ELF-1 (cell line): ENCODE results near the gene ZNF548.
A peak's percentile ranks its signal among the peaks of the same experiment; 100 is the strongest.

Source experiments
- DNase-seq: peaks from one replicate; pipeline ENCODE4 v3.0.0-alpha.2; 2016; ENCODE audit warnings: low read depth, low spot score

ZNF548 gene

DNA sequence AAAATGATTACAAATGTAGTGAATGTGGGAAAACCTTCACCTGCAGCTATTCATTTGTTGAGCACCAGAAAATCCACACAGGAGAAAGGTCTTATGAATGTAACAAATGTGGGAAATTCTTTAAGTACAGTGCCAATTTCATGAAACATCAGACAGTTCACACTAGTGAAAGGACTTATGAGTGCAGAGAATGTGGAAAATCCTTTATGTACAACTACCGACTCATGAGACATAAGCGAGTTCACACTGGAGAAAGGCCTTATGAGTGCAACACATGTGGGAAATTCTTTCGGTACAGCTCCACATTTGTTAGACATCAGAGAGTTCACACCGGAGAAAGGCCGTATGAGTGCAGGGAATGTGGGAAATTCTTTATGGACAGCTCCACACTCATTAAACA, 9.2 kb downstream of the ZNF548 start:
- no peak for DNase-seq

- no peak for DNase-seq
Measured at GRCh38 chr19:57403737-57404563, 14.3 kb downstream of the ZNF548 start.

DNA sequence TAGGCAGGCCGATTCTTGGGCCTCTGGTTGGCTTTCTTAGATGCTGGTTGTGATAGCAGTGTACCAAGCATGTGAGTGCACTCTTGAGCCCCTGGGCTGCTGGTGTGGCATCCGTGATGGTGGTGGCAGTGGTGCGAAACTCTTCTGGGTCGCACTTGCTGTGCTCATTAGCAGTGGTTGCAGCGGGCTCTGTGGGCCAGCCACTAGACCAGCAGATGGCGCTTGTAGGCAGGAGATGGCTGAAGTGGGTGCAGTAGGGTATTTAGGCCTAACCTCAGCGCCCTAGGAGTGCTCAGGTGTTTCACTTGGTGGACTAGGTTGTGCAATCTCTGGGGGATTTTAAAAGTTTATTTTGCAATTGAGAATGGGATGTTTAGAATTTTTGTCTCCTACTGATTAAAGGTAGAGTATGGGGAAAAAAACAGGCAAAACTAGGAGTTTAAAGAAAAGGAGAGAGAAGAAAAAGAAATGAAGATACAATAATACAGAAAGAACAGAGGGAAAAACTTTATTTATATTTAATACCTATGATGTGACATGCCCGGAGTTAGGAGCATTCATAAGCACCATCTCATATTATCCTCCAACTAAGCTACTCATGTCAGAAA, 17.0 kb downstream of the ZNF548 start:
- DNase-seq: peak; percentile 87

GRCh38 chr19:57410877-57411671, 21.4 kb downstream of the ZNF548 start, which contains the start of gene ZNF17:
Gene ZNF17 (plus strand): TSS chr19:57411161. CDS start chr19:57413616, 2,455 bp downstream.
- DNase-seq: peak; percentile 93

DNA sequence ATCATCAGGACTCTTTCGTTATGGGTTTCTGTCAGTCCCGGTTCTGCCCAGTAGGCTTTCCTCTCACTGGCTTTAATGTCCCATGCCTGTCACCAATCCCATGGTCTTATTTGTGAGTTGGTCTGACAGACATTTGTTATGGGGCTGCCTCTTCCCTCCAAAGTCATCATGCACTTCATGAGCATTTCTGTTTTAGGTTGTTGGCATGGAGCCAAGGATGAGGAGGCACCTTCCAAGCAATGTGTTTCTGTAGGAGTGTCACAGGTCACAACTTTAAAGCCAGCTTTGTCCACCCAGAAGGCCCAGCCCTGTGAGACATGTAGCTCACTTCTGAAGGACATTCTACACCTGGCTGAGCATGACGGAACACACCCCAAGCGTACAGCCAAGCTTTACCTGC, 29.8 kb downstream of the ZNF548 start:
- DNase-seq: no peak

DNA sequence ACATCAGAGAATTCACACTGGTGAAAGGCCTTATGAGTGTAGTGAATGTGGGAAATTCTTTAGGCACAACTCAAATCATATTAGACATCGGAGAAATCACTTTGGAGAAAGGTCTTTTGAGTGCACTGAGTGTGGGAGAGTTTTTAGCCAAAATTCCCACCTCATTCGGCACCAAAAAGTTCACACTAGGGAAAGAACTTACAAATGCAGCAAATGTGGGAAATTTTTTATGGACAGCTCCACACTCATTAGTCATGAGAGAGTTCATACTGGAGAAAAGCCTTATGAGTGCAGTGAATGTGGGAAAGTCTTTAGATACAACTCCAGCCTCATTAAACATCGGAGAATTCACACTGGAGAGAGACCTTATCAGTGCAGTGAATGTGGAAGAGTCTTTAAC, 31.4 kb downstream of the ZNF548 start:
- no peak for DNase-seq

DNA sequence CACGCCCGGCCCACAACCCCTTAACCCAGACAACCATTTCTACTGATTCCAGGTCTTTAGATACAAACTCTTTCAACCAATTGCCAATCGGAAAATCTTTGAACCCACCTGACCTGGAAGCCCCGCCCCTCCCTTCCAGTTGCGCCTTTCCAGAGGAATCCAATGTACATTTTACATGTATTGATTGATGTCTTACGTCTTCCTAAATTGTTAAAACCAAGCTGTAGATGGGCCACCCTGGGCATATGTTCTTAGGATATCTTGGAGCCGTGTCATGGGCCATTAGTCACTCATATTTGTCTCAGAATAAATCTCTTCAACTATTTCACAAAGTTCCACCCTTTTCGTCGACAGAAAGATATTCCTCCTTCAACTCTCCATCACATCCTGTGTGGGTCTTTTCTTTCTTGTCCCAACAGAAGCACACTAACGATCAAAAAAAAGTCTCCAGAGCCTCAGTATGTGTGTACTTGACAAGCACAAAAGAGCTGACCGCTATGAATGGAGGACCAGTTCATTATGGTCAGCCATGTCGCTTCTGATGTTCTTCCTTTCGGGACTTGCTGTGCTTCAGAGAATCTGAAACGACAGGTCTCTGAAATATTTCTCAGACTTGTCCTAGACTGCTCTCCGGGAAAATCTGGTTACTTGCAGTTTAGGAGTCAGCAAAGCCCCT, 44.9 kb downstream of the ZNF548 start:
- DNase-seq: peak; percentile 18

GRCh38 chr19:57435062-57435978, 45.7 kb downstream of the ZNF548 start, which contains the start of gene ZNF749:
Gene ZNF749 (plus strand): TSS chr19:57435325. CDS start chr19:57435579, 254 bp downstream.
- DNase-seq: peak; percentile 99

GRCh38 chr19:57436417-57436816, 46.8 kb downstream of the ZNF548 start:
- peak; percentile 10 for DNase-seq

- no peak for DNase-seq
Measured at GRCh38 chr19:57437931-57438330, 48.3 kb downstream of the ZNF548 start.

DNA sequence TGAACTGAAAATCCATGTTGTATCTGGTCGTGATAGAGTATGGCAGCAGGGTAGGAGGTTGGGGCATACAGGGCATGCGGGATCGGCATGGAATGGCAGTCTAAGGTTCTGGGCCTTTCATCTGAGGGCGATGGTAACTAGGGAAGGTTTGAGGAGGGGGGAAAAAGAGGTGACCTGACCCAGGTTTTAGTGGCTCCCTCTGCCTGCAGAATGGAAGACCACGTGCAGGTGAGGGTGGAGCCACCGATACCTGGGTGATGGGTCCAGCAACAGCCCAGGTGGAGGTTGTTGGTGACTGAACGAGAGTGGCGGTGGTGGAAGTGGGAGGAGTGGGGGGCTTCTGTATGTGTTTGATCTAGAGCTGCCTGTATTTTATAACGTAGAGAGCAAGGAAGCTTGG, 49.3 kb downstream of the ZNF548 start:
- DNase-seq: no peak

GRCh38 chr19:57441979-57442752, 52.5 kb downstream of the ZNF548 start:
- DNase-seq: no peak

DNA sequence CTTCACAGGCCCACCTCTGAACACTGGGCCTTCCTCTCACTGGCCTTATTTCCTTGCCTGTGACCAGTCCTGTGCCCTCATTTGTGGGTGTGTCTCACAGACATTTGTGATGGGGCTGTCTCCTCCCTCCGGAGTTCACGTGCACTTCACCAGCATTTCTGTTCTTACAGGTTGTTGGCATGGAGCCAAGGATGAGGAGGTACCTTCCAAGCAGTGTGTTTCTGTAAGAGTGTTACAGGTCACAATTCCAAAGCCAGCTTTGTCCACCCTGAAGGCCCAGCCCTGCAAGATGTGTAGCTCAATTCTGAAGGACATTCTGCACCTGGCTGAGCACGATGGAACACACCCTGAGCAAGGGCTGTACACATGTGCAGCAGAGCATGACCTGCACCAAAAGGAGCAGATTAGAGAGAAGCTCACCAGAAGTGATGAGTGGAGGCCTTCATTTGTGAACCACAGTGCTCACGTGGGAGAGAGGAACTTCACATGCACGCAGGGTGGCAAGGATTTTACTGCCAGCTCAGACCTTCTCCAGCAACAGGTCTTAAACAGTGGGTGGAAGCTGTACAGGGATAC, 53.6 kb downstream of the ZNF548 start:
- DNase-seq: no peak

DNA sequence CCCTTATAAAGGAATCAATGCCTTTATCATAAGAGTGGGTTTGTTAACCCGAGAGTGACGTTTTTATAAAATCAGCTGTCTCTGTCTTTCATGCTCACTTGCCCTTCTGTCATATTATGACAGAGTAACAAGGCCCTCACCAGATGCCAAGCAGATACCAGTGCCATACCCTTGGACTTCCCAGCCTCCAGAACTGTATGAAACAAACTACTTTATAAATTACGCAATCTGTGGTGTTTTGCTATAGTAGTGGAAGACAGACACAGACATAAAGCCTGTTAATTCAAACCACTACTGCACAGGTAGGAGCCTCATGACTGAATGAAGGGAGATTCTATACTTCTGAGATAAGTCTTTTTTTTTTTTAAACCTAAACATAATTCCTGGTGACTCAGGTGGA, 62.7 kb downstream of the ZNF548 start:
- no peak for DNase-seq
